Mesenchymal stem cell (in vitro differentiated cells and primary cell): Measurements from ENCODE around the gene STARD3. TPM values are rescaled to one million over a fixed set of nuclear protein-coding genes. Genes with fewer than 3 reads are reported as not detected.
"Not testable (repeated sequence)": the region's sequence is repeated elsewhere in the genome, so short reads cannot be mapped to it uniquely, and the experiment has no call there.

Experiments
- DNase-seq: peaks from one replicate; pipeline ENCODE4 v3.0.0-alpha.2; 2013
- H2AFZ ChIP-seq: one replicate; pipeline ENCODE4 v1.6.1; 2013; ENCODE audit warnings: low read depth, mild to moderate bottlenecking, control low read depth, inconsistent platforms, low read length, moderate library complexity
- H2AK5ac ChIP-seq: 2 replicates; pipeline ENCODE4 v1.6.1; 2013; ENCODE audit warnings: low read length, moderate library complexity, mild to moderate bottlenecking, inconsistent platforms; ENCODE audit not compliant: severe bottlenecking
- H2BK120ac ChIP-seq: one replicate; pipeline ENCODE4 v1.6.1; 2013; ENCODE audit warnings: low read depth, mild to moderate bottlenecking, inconsistent platforms, low read length, moderate library complexity
- H2BK12ac ChIP-seq, 2 experiments: one replicate each; pipeline ENCODE4 v1.6.1; 2013; ENCODE audit warnings: inconsistent platforms in 2 of 2, low read length in 2 of 2, mild to moderate bottlenecking in 2 of 2, moderate library complexity in 2 of 2, control low read depth in 1 of 2
- H2BK15ac ChIP-seq: one replicate; pipeline ENCODE4 v1.6.1; 2013; ENCODE audit warnings: mild to moderate bottlenecking, low read depth, inconsistent platforms; ENCODE audit not compliant: poor library complexity, severe bottlenecking
- H2BK5ac ChIP-seq: 2 replicates; pipeline ENCODE4 v1.6.1; 2013; ENCODE audit warnings: low read depth, mild to moderate bottlenecking, low read length, control low read depth, inconsistent platforms; ENCODE audit not compliant: poor library complexity, severe bottlenecking
- H3K14ac ChIP-seq, 2 experiments: one replicate each; pipeline ENCODE4 v1.6.1; 2013; ENCODE audit warnings: inconsistent platforms in 2 of 2, low read length in 2 of 2, control low read depth in 1 of 2, mild to moderate bottlenecking in 1 of 2, moderate library complexity in 1 of 2
- H3K18ac ChIP-seq, 2 experiments: one replicate each; pipeline ENCODE4 v1.6.1; 2013; ENCODE audit warnings: inconsistent platforms in 2 of 2, low read length in 2 of 2, control low read depth in 1 of 2, low read depth in 1 of 2, mild to moderate bottlenecking in 1 of 2
- H3K23ac ChIP-seq, 2 experiments: one replicate each; pipeline ENCODE4 v1.6.1; 2013; ENCODE audit warnings: inconsistent platforms in 2 of 2, low read length in 2 of 2, mild to moderate bottlenecking in 2 of 2, moderate library complexity in 2 of 2, control low read depth in 1 of 2
- H3K27ac ChIP-seq: 2 replicates; pipeline ENCODE4 v1.5.1; 2013; ENCODE audit warnings: mild to moderate bottlenecking, moderate library complexity, low read length, control low read depth, inconsistent platforms; ENCODE audit not compliant: poor library complexity, severe bottlenecking
- H3K27me3 ChIP-seq, 2 experiments: 2 replicates each; pipeline versions ENCODE4 v1.6.1 to v1.7.0; 2013; ENCODE audit warnings: low read length in 2 of 2, mild to moderate bottlenecking in 2 of 2, moderate library complexity in 2 of 2, control low read depth in 1 of 2, inconsistent platforms in 1 of 2; ENCODE audit not compliant: control insufficient read depth in 1 of 2, insufficient read depth in 1 of 2
- H3K36me3 ChIP-seq, 2 experiments: 2 replicates each; pipeline versions ENCODE4 v1.6.1 to v1.7.0; 2013; ENCODE audit warnings: low read length in 2 of 2, control low read depth in 1 of 2, inconsistent platforms in 1 of 2, low read depth in 1 of 2, mild to moderate bottlenecking in 1 of 2; ENCODE audit not compliant: insufficient read depth in 2 of 2, control insufficient read depth in 1 of 2
- H3K4ac ChIP-seq, 2 experiments: one replicate each; pipeline ENCODE4 v1.6.1; 2013; ENCODE audit warnings: inconsistent platforms in 2 of 2, low read length in 2 of 2, mild to moderate bottlenecking in 2 of 2, moderate library complexity in 2 of 2, control low read depth in 1 of 2, low read depth in 1 of 2
- H3K4me1 ChIP-seq: 2 replicates; pipeline ENCODE4 v1.6.1; 2013; ENCODE audit warnings: low read depth, low read length, control low read depth; ENCODE audit not compliant: control insufficient read depth, insufficient read depth
- H3K4me2 ChIP-seq: 2 replicates; pipeline ENCODE4 v1.6.1; 2013; ENCODE audit warnings: low read length, mild to moderate bottlenecking, inconsistent platforms; ENCODE audit not compliant: poor library complexity, severe bottlenecking
- H3K4me3 ChIP-seq, 2 experiments: 2 replicates each; pipeline versions ENCODE4 v1.5.1 to v1.7.0; 2013; ENCODE audit warnings: low read length in 2 of 2, mild to moderate bottlenecking in 2 of 2, control low read depth in 1 of 2, low read depth in 1 of 2; ENCODE audit not compliant: insufficient read depth in 1 of 2
- H3K79me1 ChIP-seq: replicated peaks from 2 replicates; pipeline ENCODE4 v1.6.1; 2013; ENCODE audit warnings: mild to moderate bottlenecking, control low read depth, low read length, inconsistent platforms; ENCODE audit not compliant: poor library complexity, severe bottlenecking
- H3K9ac ChIP-seq: 2 replicates; pipeline ENCODE4 v1.7.0; 2013; ENCODE audit warnings: mild to moderate bottlenecking, low read length, moderate library complexity
- H3K9me3 ChIP-seq: 2 replicates; pipeline ENCODE4 v1.7.0; 2013; ENCODE audit warnings: mild to moderate bottlenecking, low read length; ENCODE audit not compliant: control insufficient read depth
- H4K8ac ChIP-seq: one replicate; pipeline ENCODE4 v1.6.1; 2013; ENCODE audit warnings: inconsistent platforms, mild to moderate bottlenecking, low read length, moderate library complexity
- H4K91ac ChIP-seq: one replicate; pipeline ENCODE4 v1.6.1; 2013; ENCODE audit warnings: mild to moderate bottlenecking, low read length, inconsistent platforms
- WGBS: methylation state at CpG from one replicate; pipeline ENCODE4 v1.1.7; 2013; ENCODE audit warnings: mixed read lengths; 5-methylcytosine and 5-hydroxymethylcytosine counted together
- polyA plus RNA-seq, 2 experiments: library from polyadenylated mRNA; stranded (reverse); fragments of 200-250 nt; gene quantifications; one replicate each; pipeline ENCODE4 v1.2.3, GENCODE V29; 2013

Gene STARD3
- 64.0 TPM for polyA plus RNA-seq (2013, experiment 1 of 2)
- 60.0 TPM for polyA plus RNA-seq (2013, experiment 2 of 2)

DNA sequence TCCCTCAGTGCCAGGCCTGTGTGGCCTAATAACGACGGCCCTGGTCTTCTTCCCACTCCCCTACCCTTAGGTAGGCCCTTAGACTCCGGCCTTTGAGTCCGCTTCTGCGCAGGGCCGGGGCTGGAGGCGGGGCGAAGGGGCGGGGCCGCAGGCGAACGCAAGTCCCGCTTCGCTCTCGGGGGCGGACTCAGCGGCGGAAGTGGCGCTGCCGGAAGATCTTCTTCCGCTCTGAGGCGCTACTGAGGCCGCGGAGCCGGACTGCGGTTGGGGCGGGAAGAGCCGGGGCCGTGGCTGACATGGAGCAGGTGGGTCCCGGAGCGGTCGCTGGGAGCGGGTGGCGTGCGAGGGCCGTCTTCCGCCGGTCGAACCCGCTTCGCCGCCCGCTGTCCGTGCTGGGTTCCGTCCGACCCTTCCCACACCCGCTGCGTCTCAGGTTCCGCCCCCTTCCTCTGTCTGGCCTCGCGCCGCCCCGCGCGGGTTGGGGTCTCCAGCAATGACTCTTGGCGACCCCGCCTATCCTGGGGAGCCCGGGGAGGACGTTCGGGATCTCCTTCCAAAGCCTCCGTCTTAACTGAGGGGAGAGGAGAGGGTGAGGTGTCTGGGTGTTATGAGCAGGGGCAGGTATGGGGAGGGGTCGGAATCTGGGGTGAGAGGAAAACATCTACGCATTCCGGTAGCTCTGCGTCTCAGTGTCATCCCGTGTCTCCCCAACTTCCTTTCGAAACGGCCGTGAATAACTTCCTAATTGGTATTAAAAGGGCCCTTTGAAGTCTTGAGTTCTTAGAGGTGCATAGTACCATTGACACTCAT is at the start of gene STARD3:
TSS of gene STARD3 (plus strand) at position 218 of the 810 bp plus-strand sequence. CDS start 16,388 bp downstream, outside the sequence.
- Histone ChIP-seq H3K9me3 (no peaks in the 10 kb centered on the region), H3K4me1 (peaks cover 36% of the 10 kb centered on the region), H2BK12ac (no peak within 1 kb of the TSS), H3K27ac (no peak within 1 kb of the TSS), H3K36me3 (peaks cover 0 to 5% of the 10 kb centered on the region in 2 experiments), H2BK15ac (peak within 1 kb of the TSS; percentile 57), H2AK5ac (peak within 1 kb of the TSS; percentile 57), H2BK5ac (peak within 1 kb of the TSS; percentile 81), H4K8ac (peak within 1 kb of the TSS; percentile 94), H3K14ac (peak within 1 kb of the TSS in 1 of 2 experiments; percentile 85), H3K4me2 (peak within 1 kb of the TSS; percentile 91), H3K4ac (peak within 1 kb of the TSS; percentile 59 to 84), H2AFZ (peak within 1 kb of the TSS; percentile 96), H4K91ac (peak within 1 kb of the TSS; percentile 87), H3K9ac (peak within 1 kb of the TSS; percentile 93), H3K27me3 (peaks cover 5 to 6% of the 10 kb centered on the region in 2 experiments), H3K4me3 (peak within 1 kb of the TSS; percentile 94 to 98), H3K79me1 (peaks cover 18% of the 10 kb centered on the region), H2BK120ac (peak within 1 kb of the TSS; percentile 80), H3K23ac (peak within 1 kb of the TSS in 1 of 2 experiments; percentile 87), H3K18ac (peak within 1 kb of the TSS; percentile 85 to 94)
- under 1% methylated on average over 63 of the region's 69 CpGs for WGBS
- DNase-seq: peak; percentile 88

DNA sequence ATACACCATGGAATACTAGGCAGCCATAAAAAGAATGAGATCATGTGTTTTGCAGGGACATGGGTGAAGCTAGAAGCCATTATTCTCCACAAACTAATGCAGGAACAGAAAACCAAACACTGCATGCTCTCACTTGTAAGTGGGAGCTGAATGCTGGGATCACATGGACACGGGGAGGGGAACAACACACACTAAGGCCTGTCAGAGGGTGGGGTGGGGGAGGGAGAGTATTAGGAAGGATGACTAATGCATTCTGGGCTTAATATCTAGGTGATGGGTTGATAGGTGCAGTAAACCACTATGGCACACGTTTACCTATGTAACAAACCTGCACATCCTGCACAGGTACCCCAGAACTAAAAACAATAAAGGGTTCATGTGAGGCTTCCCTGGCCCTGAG is 46.8 kb upstream of the STARD3 start:
- 100% methylated on average over 1 of the region's 2 CpGs for WGBS
- not testable (repeated sequence) for H3K4ac ChIP-seq, H2BK12ac ChIP-seq, H3K36me3 ChIP-seq, H4K8ac ChIP-seq, H3K23ac ChIP-seq, H3K79me1 ChIP-seq, H3K4me1 ChIP-seq, H2BK5ac ChIP-seq, DNase-seq, H4K91ac ChIP-seq, H3K9me3 ChIP-seq, H3K9ac ChIP-seq, H2AK5ac ChIP-seq, H2BK15ac ChIP-seq, H3K4me2 ChIP-seq, H3K14ac ChIP-seq, H2BK120ac ChIP-seq, H2AFZ ChIP-seq, H3K18ac ChIP-seq, H3K27ac ChIP-seq, H3K4me3 ChIP-seq
- peaks cover 51 to 59% of the 10 kb centered on the region in 2 experiments for H3K27me3 ChIP-seq

DNA sequence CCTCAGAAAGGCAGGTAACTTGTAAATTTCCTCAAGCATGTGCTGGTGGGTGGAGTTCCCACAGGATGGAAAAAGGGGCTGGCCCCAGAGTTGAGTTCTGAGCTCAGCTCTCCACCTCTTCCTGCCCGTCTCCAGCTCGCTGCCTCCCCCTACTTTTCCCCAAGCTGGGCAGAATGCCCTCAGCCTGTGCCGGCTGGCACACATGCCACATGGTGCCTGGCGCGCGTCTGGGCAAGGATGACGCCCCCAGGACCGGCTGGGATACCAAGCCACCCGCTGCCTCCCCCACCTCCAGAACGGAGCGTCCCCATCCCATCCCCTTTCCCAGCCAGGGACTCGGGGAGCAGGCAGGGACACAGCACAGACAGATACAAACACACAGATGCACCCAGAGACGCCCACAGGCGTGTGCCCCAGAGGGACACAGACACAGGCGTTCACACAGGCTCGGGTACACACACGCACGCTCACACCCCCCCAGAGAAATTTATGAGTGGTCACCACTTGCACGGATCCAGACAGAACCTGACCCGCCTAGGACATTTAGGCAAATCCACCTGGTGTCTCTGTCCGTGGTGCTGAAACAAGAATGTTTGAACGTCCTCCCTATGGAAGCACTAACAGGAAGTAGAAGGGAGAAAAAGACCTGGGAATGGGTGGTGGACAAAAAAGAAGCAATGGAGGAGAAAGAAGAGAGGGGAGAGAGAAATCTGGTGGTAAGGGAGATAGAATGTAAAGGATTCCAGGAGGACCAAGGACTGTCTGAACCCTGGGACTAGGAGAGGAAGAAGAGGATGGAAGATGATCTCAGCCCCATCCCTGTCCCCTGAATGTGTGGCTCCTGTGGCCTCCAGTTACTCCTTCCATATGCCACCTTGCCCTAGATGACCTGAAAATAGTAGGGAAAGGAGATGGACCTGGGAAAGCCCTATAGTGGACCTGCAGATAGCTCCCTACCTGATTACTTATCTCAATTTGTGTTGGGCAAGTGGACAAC is 44.7 kb upstream of the STARD3 start:
- under 1% methylated on average over 22 of the region's 22 CpGs for WGBS

More for the DNA sequence above, 44.7 kb upstream of the STARD3 start:
- no peaks in the 10 kb centered on the region for H3K4me1 ChIP-seq
- H3K14ac ChIP-seq: no peak overlapping the region
- no peak overlapping the region for H3K18ac ChIP-seq
- no peak overlapping the region for H2BK120ac ChIP-seq
- H2AK5ac ChIP-seq: no peak overlapping the region
- no peak overlapping the region for H3K4ac ChIP-seq
- peaks cover 72 to 80% of the 10 kb centered on the region in 2 experiments for H3K27me3 ChIP-seq
- no peak overlapping the region for H2BK15ac ChIP-seq
- no peak overlapping the region for H3K4me3 ChIP-seq
- no peak overlapping the region for H3K9ac ChIP-seq
- no peak overlapping the region for H3K23ac ChIP-seq
- H3K79me1 ChIP-seq: no peaks in the 10 kb centered on the region
- H3K27ac ChIP-seq: no peak overlapping the region
- no peak overlapping the region for H4K8ac ChIP-seq
- H3K9me3 ChIP-seq: no peaks in the 10 kb centered on the region
- no peak overlapping the region for H2AFZ ChIP-seq
- no peak overlapping the region for H2BK5ac ChIP-seq
- H3K36me3 ChIP-seq: no peaks in the 10 kb centered on the region
- H3K4me2 ChIP-seq: no peak overlapping the region
- H2BK12ac ChIP-seq: no peak overlapping the region
- H4K91ac ChIP-seq: no peak overlapping the region
- DNase-seq: peak; percentile 52
